Gastroesophageal sphincter (tissue), 4 donors: ENCODE data around the gene GAPVD1. TPM values are rescaled to one million over a fixed set of nuclear protein-coding genes. Genes with fewer than 3 reads are reported as not detected.
"Not testable (repeated sequence)": the region's sequence is repeated elsewhere in the genome, so short reads cannot be mapped to it uniquely, and the experiment has no call there.

Source experiments
- ATAC-seq: fragments of 150-250 bp; one replicate; pipeline ENCODE4 v1.9.1; 2016; ENCODE audit warnings: mild to moderate bottlenecking, moderate library complexity
- H3K27ac ChIP-seq, 4 donors: fragments of 200-600 bp; sonication (generic) in 3 of 4; 1 replicate in 3 of 4; 2 replicates in 1 of 4; pipeline ENCODE4 v1.5.1; 2016 to 2019
- H3K27me3 ChIP-seq: fragments of 200-600 bp; sonication (generic); one replicate; pipeline ENCODE4 v1.5.1; 2019
- H3K36me3 ChIP-seq, 2 donors: fragments of 200-600 bp; sonication (generic); one replicate each; pipeline ENCODE4 v1.5.1; 2019; ENCODE audit warnings: control low read depth in 1 of 2
- H3K4me1 ChIP-seq, 3 donors: fragments of 200-600 bp; sonication (generic); 1 replicate in 2 of 3; 2 replicates in 1 of 3; pipeline ENCODE4 v1.5.1; 2016 to 2019; ENCODE audit warnings: control low read depth in 2 of 3
- H3K4me3 ChIP-seq, 2 donors: fragments of 200-600 bp; sonication (generic); one replicate each; pipeline ENCODE4 v1.5.1; 2019; ENCODE audit warnings: mild to moderate bottlenecking in 1 of 2, moderate library complexity in 1 of 2
- H3K9me3 ChIP-seq, 3 donors: fragments of 200-600 bp; sonication (generic); one replicate each; pipeline ENCODE4 v1.5.1; 2017 to 2019; ENCODE audit warnings: control low read depth in 2 of 3
- EP300 ChIP-seq: sonication (generic); formaldehyde crosslinking; IDR thresholded peaks from one replicate; pipeline ENCODE4 v1.6.1; 2017; ENCODE audit warnings: antibody characterized with exemption, mild to moderate bottlenecking
- POLR2A ChIP-seq, 2 donors: fragments of 450-650 bp; IDR thresholded peaks; one replicate each; pipeline ENCODE4 v1.6.1; 2017; ENCODE audit warnings: antibody characterized with exemption in 2 of 2, mild to moderate bottlenecking in 2 of 2, moderate library complexity in 1 of 2
- POLR2AphosphoS5 ChIP-seq: sonication (generic); formaldehyde crosslinking; IDR thresholded peaks from one replicate; pipeline ENCODE4 v1.6.1; 2017; ENCODE audit warnings: antibody characterized with exemption
- WGBS, 2 donors: methylation state at CpG; one replicate each; pipeline ENCODE4 v1.1.5; 2018; ENCODE audit warnings: low coverage in 1 of 2; 5-methylcytosine and 5-hydroxymethylcytosine counted together
- total RNA-seq, 4 donors: library from RNA; depleted of rRNA; stranded (reverse); fragments of >200 nt; gene quantifications; one replicate each; pipeline ENCODE4 v1.1.0, GENCODE V29; 2016
- TF ChIP-seq, protein P1 (sequence below), 4 experiments: fragments of 200-600 bp in 2 of 4; fragments of 450-650 bp in 2 of 4; sonication (generic) in 1 of 4; IDR thresholded peaks; one replicate each; pipeline ENCODE4 v1.5.1; 2017 to 2019; ENCODE audit warnings: antibody characterized with exemption in 4 of 4, mild to moderate bottlenecking in 2 of 4, moderate library complexity in 2 of 4

GAPVD1 gene
- total RNA-seq, 4 donors from 2014 or later: 41.2 to 61.4 (median 48.6) TPM

DNA sequence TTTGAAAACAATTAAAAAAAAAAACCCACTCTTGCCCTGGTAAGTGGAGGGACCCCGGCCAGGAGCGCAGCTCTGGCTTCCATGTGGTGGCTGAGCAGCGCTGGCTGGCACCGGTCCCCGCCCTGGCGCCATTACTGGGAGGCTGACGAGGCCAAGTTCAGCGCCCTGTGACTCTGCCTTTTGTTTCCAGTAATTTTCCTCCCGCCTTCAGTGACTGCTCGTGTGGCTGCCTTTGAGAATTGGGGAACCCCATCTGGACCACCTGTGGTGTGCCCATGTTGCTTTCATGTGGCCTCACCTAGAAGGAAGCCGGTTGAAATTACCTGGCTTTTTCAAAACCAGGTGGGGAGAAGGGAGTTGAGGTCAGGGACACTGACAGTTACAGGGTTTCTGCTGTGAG lies 136.1 kb downstream of the GAPVD1 start:
- H3K9me3 ChIP-seq: no peaks in the 10 kb centered on the region
- H3K4me1 ChIP-seq: no peaks in the 10 kb centered on the region
- no peak for ATAC-seq
- no peak for TF ChIP-seq POLR2A (IDR thresholded peaks at IDR 0.05)
- TF ChIP-seq, protein P1, sequence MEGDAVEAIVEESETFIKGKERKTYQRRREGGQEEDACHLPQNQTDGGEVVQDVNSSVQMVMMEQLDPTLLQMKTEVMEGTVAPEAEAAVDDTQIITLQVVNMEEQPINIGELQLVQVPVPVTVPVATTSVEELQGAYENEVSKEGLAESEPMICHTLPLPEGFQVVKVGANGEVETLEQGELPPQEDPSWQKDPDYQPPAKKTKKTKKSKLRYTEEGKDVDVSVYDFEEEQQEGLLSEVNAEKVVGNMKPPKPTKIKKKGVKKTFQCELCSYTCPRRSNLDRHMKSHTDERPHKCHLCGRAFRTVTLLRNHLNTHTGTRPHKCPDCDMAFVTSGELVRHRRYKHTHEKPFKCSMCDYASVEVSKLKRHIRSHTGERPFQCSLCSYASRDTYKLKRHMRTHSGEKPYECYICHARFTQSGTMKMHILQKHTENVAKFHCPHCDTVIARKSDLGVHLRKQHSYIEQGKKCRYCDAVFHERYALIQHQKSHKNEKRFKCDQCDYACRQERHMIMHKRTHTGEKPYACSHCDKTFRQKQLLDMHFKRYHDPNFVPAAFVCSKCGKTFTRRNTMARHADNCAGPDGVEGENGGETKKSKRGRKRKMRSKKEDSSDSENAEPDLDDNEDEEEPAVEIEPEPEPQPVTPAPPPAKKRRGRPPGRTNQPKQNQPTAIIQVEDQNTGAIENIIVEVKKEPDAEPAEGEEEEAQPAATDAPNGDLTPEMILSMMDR (IDR thresholded peaks at IDR 0.05): no peak
- TF ChIP-seq EP300: no peak
- TF ChIP-seq POLR2AphosphoS5: no peak
- H3K27me3 ChIP-seq: no peaks in the 10 kb centered on the region
- no peak overlapping the region for H3K27ac ChIP-seq
- 83 to 89% methylated on average over 7 to 10 of the region's 11 CpGs for WGBS, 2 donors
- no peaks in the 10 kb centered on the region for H3K36me3 ChIP-seq
- no peak overlapping the region for H3K4me3 ChIP-seq

DNA sequence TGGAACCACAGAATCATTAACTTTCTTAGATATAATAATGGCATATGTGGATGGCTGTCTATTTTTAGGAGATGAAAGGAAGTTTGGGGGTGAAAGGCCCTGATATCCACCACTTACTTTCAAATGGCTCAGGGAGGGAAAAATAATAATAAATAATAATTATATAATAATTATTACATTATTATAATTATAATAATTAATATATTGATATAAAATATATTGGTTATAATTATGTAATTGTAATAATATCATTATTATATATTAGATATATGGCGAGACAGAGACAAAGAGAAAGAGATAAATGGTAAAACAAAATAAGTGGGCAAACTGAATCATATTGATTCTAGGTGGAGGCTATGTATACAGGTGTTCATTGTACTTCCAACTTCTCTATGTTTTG lies 136.6 kb downstream of the GAPVD1 start:
- no peaks in the 10 kb centered on the region for H3K4me1 ChIP-seq
- no peak overlapping the region for H3K27ac ChIP-seq
- H3K27me3 ChIP-seq: no peaks in the 10 kb centered on the region
- 87 to 92% methylated on average over 1 of the region's 1 CpG for WGBS, 2 donors
- TF ChIP-seq POLR2AphosphoS5: no peak
- no peak for TF ChIP-seq EP300
- no peak for TF ChIP-seq POLR2A (IDR thresholded peaks at IDR 0.05)
- TF ChIP-seq, protein P1 (IDR thresholded peaks at IDR 0.05): no peak
- H3K9me3 ChIP-seq: no peaks in the 10 kb centered on the region
- no peak for ATAC-seq
- no peaks in the 10 kb centered on the region for H3K36me3 ChIP-seq
- H3K4me3 ChIP-seq: no peak overlapping the region

DNA sequence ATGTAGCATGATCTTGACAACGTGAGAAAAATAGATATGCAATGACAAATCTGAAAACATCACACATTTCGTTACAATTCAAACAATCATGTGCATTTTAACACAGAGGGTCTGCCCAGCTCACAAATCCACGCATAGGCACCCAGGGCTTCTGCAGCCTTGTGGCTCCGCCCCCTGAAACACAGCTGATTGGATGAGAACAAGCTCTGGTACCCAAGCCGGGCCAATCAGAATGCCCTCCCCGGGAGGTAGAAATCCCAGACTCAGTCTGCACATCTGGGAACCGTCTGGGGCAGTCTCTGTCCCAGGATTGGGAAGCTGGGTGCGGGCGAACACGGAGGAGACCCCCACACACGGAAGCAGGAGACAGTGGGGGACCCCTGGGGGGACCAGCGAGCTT lies 137.5 kb downstream of the GAPVD1 start:
- Histone ChIP-seq H3K27me3 (no peaks in the 10 kb centered on the region), H3K9me3 (no peaks in the 10 kb centered on the region), H3K27ac (no peak overlapping the region), H3K36me3 (no peaks in the 10 kb centered on the region), H3K4me3 (no peak overlapping the region), H3K4me1 (no peaks in the 10 kb centered on the region)
- ATAC-seq: no peak
- TF ChIP-seq EP300: no peak
- TF ChIP-seq POLR2AphosphoS5: no peak
- no peak for TF ChIP-seq POLR2A (IDR thresholded peaks at IDR 0.05)
- TF ChIP-seq, protein P1 (IDR thresholded peaks at IDR 0.05): no peak
- WGBS, 2 donors: 84 to 92% methylated on average over 3 to 8 of the region's 12 CpGs

DNA sequence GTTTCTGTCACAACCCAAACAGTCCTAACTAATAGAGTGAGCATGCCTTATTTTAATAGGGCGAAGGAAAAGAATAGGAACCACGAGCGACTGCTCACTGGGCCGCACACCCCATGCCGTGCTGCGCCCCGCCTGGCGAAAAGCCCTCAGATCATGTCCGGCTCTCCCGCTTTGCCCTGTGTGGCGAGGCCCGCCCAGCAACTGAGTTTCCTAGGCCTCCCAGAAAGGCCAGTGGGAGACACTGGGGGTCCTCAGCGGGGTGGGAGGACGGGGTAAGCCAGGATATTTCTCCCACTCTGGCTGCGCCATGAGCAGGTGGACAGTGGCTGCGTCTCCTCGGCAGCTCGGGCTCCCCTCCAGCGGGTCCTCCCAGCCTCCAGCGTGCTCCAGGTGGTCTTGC lies 138.0 kb downstream of the GAPVD1 start:
- Histone ChIP-seq H3K27ac (no peak overlapping the region), H3K36me3 (no peaks in the 10 kb centered on the region), H3K4me3 (no peak overlapping the region), H3K27me3 (no peaks in the 10 kb centered on the region), H3K9me3 (no peaks in the 10 kb centered on the region), H3K4me1 (no peaks in the 10 kb centered on the region)
- ATAC-seq: no peak
- TF ChIP-seq, protein P1 (IDR thresholded peaks at IDR 0.05): no peak
- TF ChIP-seq POLR2A (IDR thresholded peaks at IDR 0.05): no peak
- TF ChIP-seq POLR2AphosphoS5: no peak
- TF ChIP-seq EP300: no peak
- WGBS, 2 donors: 94 to 98% methylated on average over 10 to 16 of the region's 20 CpGs

DNA sequence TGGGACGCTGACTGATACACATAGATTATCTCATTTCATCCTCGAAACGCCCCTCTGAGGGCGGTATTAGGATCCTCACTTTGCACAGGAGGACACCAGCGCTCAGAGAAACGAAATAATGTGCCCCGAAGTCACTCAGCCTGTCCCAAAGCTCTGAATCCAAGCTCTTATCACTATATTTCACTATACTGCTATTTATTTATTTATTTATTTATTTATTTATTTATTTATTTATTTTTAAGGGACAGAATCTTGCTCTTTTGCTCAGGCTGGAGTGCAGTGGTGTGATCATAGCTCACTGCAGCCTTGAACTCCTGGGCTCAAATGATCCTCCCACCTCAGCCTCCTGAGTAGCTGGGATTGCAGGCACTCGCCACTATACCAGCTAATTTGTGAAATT lies 138.6 kb downstream of the GAPVD1 start:
- not testable (repeated sequence) for H3K9me3 ChIP-seq, H3K4me3 ChIP-seq, ATAC-seq, H3K4me1 ChIP-seq, H3K27me3 ChIP-seq, H3K27ac ChIP-seq, H3K36me3 ChIP-seq
- 93 to 97% methylated on average over 4 to 7 of the region's 8 CpGs for WGBS, 2 donors
